Endometrial microvascular endothelial cells (primary cell): ENCODE data around the gene NAMPT. TPM values are rescaled to one million over a fixed set of nuclear protein-coding genes. Genes with fewer than 3 reads are reported as not detected.

Source experiments
- in situ Hi-C: cut with HindIII; loops from 2 replicates; pipeline ENCODE4 v1.10.0; 2017; ENCODE audit warnings: low sequenced_read_pairs, low pct_unique_long_range_greater_than_20kb; ENCODE audit errors: inconsistent ontology term
- total RNA-seq: library from RNA; depleted of rRNA; stranded (reverse); fragments of >200 nt; gene quantifications from one replicate; pipeline ENCODE4 v1.2.3, GENCODE V29; 2015; ENCODE audit errors: inconsistent ontology term

The NAMPT gene
- total RNA-seq, 1 donor from 2014 or later: 305 TPM

- in situ Hi-C loops: no loop called here
These were observed 3.7 kb downstream of the NAMPT start for GRCh38 chr7:106281127-106281526.

- in situ Hi-C loops: no loop called here
These were observed 5.2 kb downstream of the NAMPT start for GRCh38 chr7:106279425-106280197.

- in situ Hi-C loops: no loop called here
These were observed 6.1 kb downstream of the NAMPT start for GRCh38 chr7:106278695-106279094.

GRCh38 chr7:106277976-106278375 is 6.8 kb downstream of the NAMPT start:
- in situ Hi-C loops: no loop called here

- in situ Hi-C loops: no loop called here
These were observed 8.3 kb downstream of the NAMPT start for GRCh38 chr7:106276513-106276912.

- in situ Hi-C loops: no loop called here
These were observed 11.6 kb downstream of the NAMPT start for GRCh38 chr7:106273009-106273668.

GRCh38 chr7:106270122-106270977 is 14.4 kb downstream of the NAMPT start:
- in situ Hi-C loops: no loop called here

- in situ Hi-C loops: no loop called here
These were observed 15.4 kb downstream of the NAMPT start for GRCh38 chr7:106269254-106269961.

GRCh38 chr7:106265133-106265532 is 19.6 kb downstream of the NAMPT start:
- in situ Hi-C loops: no loop called here

GRCh38 chr7:106262221-106262881 is 22.4 kb downstream of the NAMPT start:
- in situ Hi-C loops: no loop called here

GRCh38 chr7:106260136-106260561 is 24.6 kb downstream of the NAMPT start:
- in situ Hi-C loops: no loop called here

- in situ Hi-C loops: no loop called here
These were observed 26.0 kb downstream of the NAMPT start for GRCh38 chr7:106258789-106259188.

- in situ Hi-C loops: no loop called here
These were observed 27.0 kb downstream of the NAMPT start for GRCh38 chr7:106257752-106258151.

- in situ Hi-C loops: no loop called here
These were observed 28.6 kb downstream of the NAMPT start for GRCh38 chr7:106256144-106256543.

- in situ Hi-C loops: no loop called here
These were observed 29.5 kb downstream of the NAMPT start for GRCh38 chr7:106255246-106255645.

GRCh38 chr7:106254525-106255116 is 30.2 kb downstream of the NAMPT start:
- in situ Hi-C loops: no loop called here

GRCh38 chr7:106252568-106252967 is 32.2 kb downstream of the NAMPT start:
- in situ Hi-C loops: no loop called here

- in situ Hi-C loops: no loop called here
These were observed 35.3 kb downstream of the NAMPT start for GRCh38 chr7:106249488-106249887.
